HUES6 (cell line): ENCODE data around the gene FAM8A1.

Experiments
- H3K27ac ChIP-seq: 2 replicates; pipeline ENCODE4 v1.7.0; 2013; ENCODE audit warnings: low read depth, mild to moderate bottlenecking, low read length, inconsistent platforms
- H3K27me3 ChIP-seq: 2 replicates; pipeline ENCODE4 v1.6.1; 2013; ENCODE audit warnings: low read length; ENCODE audit not compliant: control insufficient read depth, insufficient read depth
- H3K36me3 ChIP-seq: 2 replicates; pipeline ENCODE4 v1.6.1; 2013; ENCODE audit warnings: low read length; ENCODE audit not compliant: control insufficient read depth, insufficient read depth
- H3K4me1 ChIP-seq: 2 replicates; pipeline ENCODE4 v1.6.1; 2013; ENCODE audit warnings: low read length; ENCODE audit not compliant: control insufficient read depth, insufficient read depth
- H3K4me3 ChIP-seq: 2 replicates; pipeline ENCODE4 v1.5.1; 2013; ENCODE audit warnings: low read depth, low read length
- H3K9ac ChIP-seq: one replicate; pipeline ENCODE4 v1.6.1; 2013; ENCODE audit warnings: mild to moderate bottlenecking, low read length
- H3K9me3 ChIP-seq: 2 replicates; pipeline ENCODE4 v1.6.1; 2013; ENCODE audit warnings: low read depth, low read length; ENCODE audit not compliant: control insufficient read depth, insufficient read depth

The FAM8A1 gene

GRCh38 chr6:17606606-17607005 is 6.5 kb downstream of the FAM8A1 start:
- H3K27me3 ChIP-seq: no peaks in the 10 kb centered on the region
- no peaks in the 10 kb centered on the region for H3K9me3 ChIP-seq
- no peak overlapping the region for H3K4me3 ChIP-seq
- no peak overlapping the region for H3K9ac ChIP-seq
- peaks cover 8% of the 10 kb centered on the region; the same call in 1 of the 2 replicates for H3K36me3 ChIP-seq
- H3K4me1 ChIP-seq: no peaks in the 10 kb centered on the region
- no peak overlapping the region for H3K27ac ChIP-seq

DNA sequence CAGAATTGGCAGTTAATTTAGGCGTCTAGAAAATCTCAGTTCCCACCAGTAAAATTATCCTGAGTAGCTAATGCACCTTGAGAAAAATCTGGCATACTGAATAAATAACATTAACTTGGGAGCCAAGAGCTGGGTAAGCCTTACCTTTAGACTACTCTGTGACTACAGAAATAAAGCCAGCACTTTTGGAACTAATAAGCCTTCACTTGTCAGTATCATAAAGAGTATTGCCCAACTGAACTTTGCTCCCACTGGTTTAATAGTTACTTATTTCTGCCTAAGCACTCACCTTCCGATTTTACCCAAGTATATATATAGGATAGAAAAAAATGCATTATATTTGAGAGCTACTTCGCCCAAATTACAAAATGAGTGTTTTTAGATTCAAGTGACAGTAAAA is 10.7 kb downstream of the FAM8A1 start:
- H3K27ac ChIP-seq: no peak overlapping the region
- no peaks in the 10 kb centered on the region for H3K4me1 ChIP-seq
- H3K27me3 ChIP-seq: no peaks in the 10 kb centered on the region
- H3K9me3 ChIP-seq: no peaks in the 10 kb centered on the region
- H3K9ac ChIP-seq: no peak overlapping the region
- H3K36me3 ChIP-seq: peaks cover 20% of the 10 kb centered on the region
- no peak overlapping the region for H3K4me3 ChIP-seq

GRCh38 chr6:17612048-17612447 is 11.9 kb downstream of the FAM8A1 start:
- peaks cover 25% of the 10 kb centered on the region for H3K36me3 ChIP-seq
- H3K27me3 ChIP-seq: no peaks in the 10 kb centered on the region
- H3K9me3 ChIP-seq: no peaks in the 10 kb centered on the region
- no peak overlapping the region for H3K27ac ChIP-seq
- H3K9ac ChIP-seq: no peak overlapping the region
- no peak overlapping the region for H3K4me3 ChIP-seq
- H3K4me1 ChIP-seq: no peaks in the 10 kb centered on the region

GRCh38 chr6:17615794-17616193 is 15.7 kb downstream of the FAM8A1 start:
- H3K27ac ChIP-seq: no peak overlapping the region
- H3K36me3 ChIP-seq: peaks cover 50% of the 10 kb centered on the region
- no peaks in the 10 kb centered on the region for H3K9me3 ChIP-seq
- no peak overlapping the region for H3K9ac ChIP-seq
- no peaks in the 10 kb centered on the region for H3K27me3 ChIP-seq
- H3K4me1 ChIP-seq: no peaks in the 10 kb centered on the region
- H3K4me3 ChIP-seq: no peak overlapping the region

DNA sequence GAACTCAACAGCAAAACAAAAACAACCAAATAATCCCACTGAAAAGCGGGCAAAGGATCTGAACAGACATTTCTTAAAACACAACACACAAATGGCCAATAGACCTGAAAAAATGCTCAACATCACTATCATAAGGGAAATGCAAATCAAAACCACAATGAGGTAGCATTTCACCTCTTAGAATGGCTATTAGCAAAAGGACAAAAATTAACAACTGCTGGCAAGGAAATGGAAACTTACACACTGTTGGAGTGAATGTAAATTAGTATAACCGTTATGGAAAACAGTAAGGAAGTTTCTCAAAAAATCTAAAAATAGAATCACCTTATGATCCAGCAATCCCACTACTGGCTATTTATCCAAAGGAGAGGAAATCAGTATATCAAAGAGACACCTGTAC is 20.9 kb downstream of the FAM8A1 start:
- Histone ChIP-seq H3K27ac (no peak overlapping the region), H3K36me3 (peaks cover 85% of the 10 kb centered on the region)

GRCh38 chr6:17622144-17622543 is 22.0 kb downstream of the FAM8A1 start:
- peaks cover 86% of the 10 kb centered on the region for H3K36me3 ChIP-seq
- H3K27ac ChIP-seq: no peak overlapping the region
- H3K9me3 ChIP-seq: no peaks in the 10 kb centered on the region
- no peaks in the 10 kb centered on the region for H3K4me1 ChIP-seq
- H3K9ac ChIP-seq: no peak overlapping the region
- no peaks in the 10 kb centered on the region for H3K27me3 ChIP-seq
- no peak overlapping the region for H3K4me3 ChIP-seq

More for the DNA sequence above, 20.9 kb downstream of the FAM8A1 start:
- H3K4me1 ChIP-seq: no peaks in the 10 kb centered on the region
- H3K9ac ChIP-seq: no peak overlapping the region
- H3K9me3 ChIP-seq: no peaks in the 10 kb centered on the region
- no peaks in the 10 kb centered on the region for H3K27me3 ChIP-seq
- H3K4me3 ChIP-seq: no peak overlapping the region

DNA sequence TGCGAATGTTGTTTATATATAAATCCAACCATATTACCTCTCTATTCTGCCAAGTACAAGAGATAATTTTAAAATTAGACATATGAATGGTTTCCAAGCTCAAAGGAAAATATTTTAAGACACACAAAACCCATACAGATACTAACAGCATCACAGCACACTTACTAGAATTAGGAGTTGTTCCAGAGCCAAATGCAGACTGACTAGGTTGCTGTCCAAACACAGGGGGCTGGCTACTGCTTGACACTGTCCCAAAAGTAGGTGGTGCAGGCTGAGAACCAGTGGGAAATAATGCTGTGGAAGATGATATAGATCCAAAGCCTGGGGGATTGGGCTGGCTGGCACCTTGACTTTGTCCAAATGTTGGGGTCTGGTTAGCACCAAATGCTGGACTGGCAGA is 24.3 kb downstream of the FAM8A1 start:
- peaks cover 90% of the 10 kb centered on the region for H3K36me3 ChIP-seq
- no peaks in the 10 kb centered on the region for H3K27me3 ChIP-seq
- H3K9me3 ChIP-seq: no peaks in the 10 kb centered on the region
- no peaks in the 10 kb centered on the region for H3K4me1 ChIP-seq
- H3K27ac ChIP-seq: no peak overlapping the region
- no peak overlapping the region for H3K4me3 ChIP-seq
- no peak overlapping the region for H3K9ac ChIP-seq

DNA sequence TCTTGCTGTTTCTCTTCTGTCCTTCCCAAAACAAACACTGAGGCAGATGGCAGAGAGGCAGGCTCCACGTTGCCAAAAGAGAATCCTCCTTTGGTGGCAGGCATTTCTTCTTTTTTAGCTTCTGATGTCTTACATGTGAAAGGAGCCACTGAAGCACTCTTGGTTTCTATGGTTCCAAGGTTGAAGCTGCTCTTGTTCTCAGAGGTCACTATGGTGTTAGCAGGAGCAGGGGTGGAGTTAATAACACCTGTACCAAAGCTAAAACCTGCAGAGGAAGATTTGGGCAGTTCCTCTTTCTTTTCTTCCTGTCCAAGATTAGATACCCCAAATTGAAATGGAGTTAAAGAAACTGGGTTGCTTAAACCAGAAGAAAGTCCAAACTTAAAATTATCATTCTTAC is 28.8 kb downstream of the FAM8A1 start:
- peaks cover 97% of the 10 kb centered on the region for H3K36me3 ChIP-seq
- H3K27ac ChIP-seq: no peak overlapping the region
- H3K9ac ChIP-seq: no peak overlapping the region

DNA sequence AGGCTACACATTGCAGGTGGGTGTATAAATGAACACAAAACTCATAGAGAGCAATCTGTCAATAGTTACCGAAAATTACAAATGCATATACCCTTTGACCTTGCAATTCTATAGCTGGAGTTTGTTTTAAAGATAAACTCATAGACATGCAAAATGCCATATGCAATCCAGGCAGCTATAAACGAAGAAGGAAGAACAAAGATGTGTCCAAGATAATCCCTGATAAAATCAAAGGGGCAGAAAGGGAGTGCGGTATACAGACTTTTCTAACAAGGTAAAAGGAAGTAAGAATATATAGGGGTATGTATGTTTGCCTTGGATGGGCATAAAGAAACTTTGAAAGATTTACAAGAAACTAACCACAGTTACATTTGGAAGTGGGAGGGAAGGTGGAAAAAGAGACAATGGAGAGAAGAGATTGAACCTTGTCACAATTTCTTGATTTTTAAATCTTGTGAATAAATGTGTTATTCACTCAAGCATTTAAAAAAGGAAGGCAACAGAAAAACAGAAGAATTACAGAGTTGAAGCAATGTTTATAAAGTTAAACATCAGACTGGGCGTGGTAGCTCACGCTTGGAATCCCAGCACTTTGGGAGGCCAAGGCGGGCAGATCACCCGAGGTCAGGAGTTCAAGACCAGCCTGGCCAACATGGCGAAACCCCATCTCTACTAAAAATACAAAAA is 29.9 kb downstream of the FAM8A1 start:
- Histone ChIP-seq H3K36me3 (peaks cover 96% of the 10 kb centered on the region), H3K27me3 (no peaks in the 10 kb centered on the region), H3K27ac (no peak overlapping the region), H3K4me1 (no peaks in the 10 kb centered on the region), H3K9ac (no peak overlapping the region), H3K9me3 (no peaks in the 10 kb centered on the region), H3K4me3 (no peak overlapping the region)

More for the DNA sequence above, 28.8 kb downstream of the FAM8A1 start:
- Histone ChIP-seq H3K9me3 (no peaks in the 10 kb centered on the region), H3K4me3 (no peak overlapping the region), H3K4me1 (no peaks in the 10 kb centered on the region), H3K27me3 (no peaks in the 10 kb centered on the region)

DNA sequence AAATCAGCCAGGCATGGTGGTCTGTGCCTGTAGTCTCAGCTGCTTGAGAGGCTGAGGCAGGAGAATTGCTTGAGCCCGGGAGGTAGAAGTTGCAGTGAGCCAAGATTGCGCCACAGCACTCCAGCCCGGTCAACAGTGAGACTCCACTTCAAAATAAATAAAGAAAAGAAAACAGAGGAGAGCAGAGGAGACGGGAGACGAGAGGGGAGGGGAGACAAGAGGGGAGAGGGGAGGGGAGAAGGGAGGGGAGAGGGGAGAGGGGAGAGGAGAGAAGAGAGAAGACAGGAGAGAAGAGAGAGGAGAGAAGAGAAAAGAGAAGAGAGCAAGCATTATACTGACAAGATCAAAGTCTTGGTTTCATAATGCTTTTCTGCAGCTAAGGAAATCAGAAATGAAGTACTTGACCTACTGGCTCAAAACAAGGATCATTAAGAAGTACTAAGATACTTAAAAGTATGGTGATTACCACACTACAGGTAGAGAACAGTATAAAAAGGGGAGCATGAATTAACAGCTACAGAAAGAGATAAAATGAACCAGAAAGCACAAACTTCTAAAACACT is 30.5 kb downstream of the FAM8A1 start:
- Histone ChIP-seq H3K9me3 (no peaks in the 10 kb centered on the region), H3K4me1 (no peaks in the 10 kb centered on the region), H3K9ac (no peak overlapping the region), H3K27ac (no peak overlapping the region), H3K27me3 (no peaks in the 10 kb centered on the region), H3K36me3 (peaks cover 94% of the 10 kb centered on the region), H3K4me3 (no peak overlapping the region)

DNA sequence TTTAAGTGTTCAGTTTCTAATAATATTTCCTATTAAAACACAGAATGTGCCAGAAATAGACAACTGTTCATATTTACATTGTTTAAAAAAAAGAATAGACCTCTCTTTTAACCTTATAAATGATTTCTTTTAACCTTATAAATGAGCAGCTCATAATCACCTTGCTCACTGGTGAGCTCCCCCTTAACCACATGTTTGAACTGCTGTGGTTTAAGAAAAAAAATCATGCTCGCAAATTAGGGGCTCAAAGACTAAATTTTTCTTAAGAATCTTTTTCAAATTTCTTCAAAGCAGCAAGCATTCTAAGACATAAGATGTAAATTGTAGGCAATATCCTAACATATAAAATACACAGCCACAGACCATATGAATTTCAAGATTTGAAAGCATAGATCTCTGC is 32.8 kb downstream of the FAM8A1 start:
- Histone ChIP-seq H3K9me3 (no peaks in the 10 kb centered on the region), H3K27ac (no peak overlapping the region), H3K36me3 (peaks cover 95% of the 10 kb centered on the region)

More for the DNA sequence above, 32.8 kb downstream of the FAM8A1 start:
- Histone ChIP-seq H3K4me1 (no peaks in the 10 kb centered on the region), H3K9ac (no peak overlapping the region), H3K27me3 (no peaks in the 10 kb centered on the region), H3K4me3 (no peak overlapping the region)
